ENCODE results near the gene ZNF764.

DNA sequence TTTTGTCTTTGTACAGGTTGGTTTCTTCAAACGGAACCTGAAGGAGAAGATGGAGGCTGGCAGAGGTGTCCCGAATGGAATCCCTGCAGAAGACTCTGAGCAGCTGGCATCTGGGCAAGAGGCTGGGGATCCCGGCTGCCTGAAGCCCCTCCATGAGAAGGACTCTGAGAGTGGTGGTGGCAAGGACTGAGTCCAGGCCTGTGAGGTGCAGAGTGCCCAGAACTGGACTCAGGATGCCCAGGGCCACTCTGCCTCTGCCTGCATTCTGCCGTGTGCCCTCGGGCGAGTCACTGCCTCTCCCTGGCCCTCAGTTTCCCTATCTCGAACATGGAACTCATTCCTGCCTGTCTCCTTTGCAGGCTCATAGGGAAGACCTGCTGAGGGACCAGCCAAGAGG, 36.7 kb downstream of the ZNF764 start:
- TF ChIP-seq CTCF (IDR thresholded peaks at IDR 0.05; ENCODE audit: low read length), result no peak
- no peak for TF ChIP-seq EZH2 (IDR thresholded peaks at IDR 0.05; ENCODE audit: borderline replicate concordance, low read length)

All from OCI-LY1 (cell line).